ENCODE measurements around the gene NINJ2.

NINJ2 gene

DNA sequence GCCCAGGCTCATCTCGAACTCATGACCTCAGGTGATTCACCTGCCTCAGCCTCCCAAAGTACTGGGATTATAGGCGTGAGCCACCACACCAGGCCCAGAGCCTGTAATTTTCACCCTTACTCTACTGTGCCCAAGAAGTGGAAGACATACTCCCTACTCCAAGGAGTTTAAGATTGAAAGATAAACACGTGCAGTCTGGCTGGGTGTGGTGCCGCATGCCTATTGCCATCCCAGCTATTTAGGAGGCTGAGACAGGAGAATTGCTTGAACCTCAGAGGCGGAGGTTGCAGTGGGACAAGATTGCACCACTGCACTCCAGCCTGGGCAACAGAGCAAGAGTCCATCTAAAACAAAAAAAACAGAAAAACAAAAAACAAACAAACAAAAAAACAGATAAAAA is 90.0 kb downstream of the NINJ2 start:
- no peak for DNase-seq (ENCODE audit: low spot score)
- in situ Hi-C loops (cut with MboI; ENCODE audit: low sequenced_read_pairs, unreplicated experiment) = loop anchor here (10.0 to 25.0 kb wide), 3 partner anchors 242 to 1014 kb away; partner anchors contain the start of gene FBXL14
- TF ChIP-seq, protein P1, sequence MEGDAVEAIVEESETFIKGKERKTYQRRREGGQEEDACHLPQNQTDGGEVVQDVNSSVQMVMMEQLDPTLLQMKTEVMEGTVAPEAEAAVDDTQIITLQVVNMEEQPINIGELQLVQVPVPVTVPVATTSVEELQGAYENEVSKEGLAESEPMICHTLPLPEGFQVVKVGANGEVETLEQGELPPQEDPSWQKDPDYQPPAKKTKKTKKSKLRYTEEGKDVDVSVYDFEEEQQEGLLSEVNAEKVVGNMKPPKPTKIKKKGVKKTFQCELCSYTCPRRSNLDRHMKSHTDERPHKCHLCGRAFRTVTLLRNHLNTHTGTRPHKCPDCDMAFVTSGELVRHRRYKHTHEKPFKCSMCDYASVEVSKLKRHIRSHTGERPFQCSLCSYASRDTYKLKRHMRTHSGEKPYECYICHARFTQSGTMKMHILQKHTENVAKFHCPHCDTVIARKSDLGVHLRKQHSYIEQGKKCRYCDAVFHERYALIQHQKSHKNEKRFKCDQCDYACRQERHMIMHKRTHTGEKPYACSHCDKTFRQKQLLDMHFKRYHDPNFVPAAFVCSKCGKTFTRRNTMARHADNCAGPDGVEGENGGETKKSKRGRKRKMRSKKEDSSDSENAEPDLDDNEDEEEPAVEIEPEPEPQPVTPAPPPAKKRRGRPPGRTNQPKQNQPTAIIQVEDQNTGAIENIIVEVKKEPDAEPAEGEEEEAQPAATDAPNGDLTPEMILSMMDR (IDR thresholded peaks at IDR 0.05; ENCODE audit: borderline replicate concordance, control extremely low read depth, extremely low read depth, insufficient read depth, missing control alignments) = no peak

DNA sequence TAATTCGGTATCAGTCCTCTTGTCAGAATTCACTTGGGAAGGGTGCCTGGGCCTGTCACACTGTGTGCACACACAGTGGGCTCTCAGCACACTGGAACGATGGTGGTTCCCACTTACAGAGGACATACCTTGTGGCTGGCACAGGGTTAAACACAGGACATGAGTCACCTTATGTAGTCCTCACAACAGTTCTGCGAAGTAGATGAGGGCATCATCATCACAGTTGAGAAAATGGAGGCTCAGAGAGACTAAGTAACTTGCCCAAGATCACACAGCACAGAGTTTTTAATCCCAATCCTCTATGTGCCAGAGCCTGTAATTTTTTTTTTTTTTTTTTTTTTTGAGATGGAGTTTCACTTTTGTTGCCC is 90.7 kb downstream of the NINJ2 start:
- TF ChIP-seq, protein P1 (IDR thresholded peaks at IDR 0.05; ENCODE audit: borderline replicate concordance, control extremely low read depth, extremely low read depth, insufficient read depth, missing control alignments) = no peak
- in situ Hi-C loops (cut with MboI; ENCODE audit: low sequenced_read_pairs, unreplicated experiment) = loop anchor here (10.0 to 25.0 kb wide), 3 partner anchors 242 to 1015 kb away; partner anchors contain the start of gene FBXL14
- no peak for DNase-seq (ENCODE audit: low spot score)

DNA sequence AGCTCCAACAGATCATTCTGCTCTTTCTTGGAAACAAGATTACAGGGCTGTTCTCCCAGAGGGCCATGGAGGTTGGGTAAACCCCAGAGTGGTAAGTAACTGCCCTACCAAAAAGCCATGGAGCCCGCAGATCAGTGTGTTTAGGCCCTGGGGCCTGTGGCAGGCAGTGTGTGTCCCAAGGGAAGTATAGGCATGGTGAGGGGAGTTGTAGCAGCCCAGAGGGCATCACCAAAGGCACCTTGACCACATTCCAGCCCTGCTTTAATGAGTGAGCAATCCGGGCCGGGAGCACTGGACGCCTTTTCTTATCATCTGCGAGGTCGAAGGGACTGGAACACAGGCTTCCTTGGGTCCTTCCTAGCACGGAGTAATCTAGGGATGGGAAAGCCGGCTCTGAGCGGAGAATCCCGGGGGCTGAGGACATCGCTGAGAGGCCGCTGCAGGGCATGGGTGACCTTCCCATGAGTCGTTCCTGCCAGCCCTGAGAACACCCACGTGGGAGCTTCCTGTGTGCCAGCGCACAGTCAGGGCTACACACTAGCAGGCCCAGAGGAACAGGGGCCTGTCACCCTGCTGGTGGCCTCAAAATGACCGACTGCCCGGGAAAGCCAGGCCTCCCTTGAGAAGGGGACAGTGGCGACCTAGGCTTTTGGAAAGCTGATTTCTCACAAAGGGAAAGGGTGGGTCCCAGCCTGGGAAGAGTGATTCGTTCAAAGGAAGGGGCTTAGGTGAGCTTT is 91.3 kb downstream of the NINJ2 start:
- DNase-seq (ENCODE audit: low spot score) = no peak
- TF ChIP-seq, protein P1 (IDR thresholded peaks at IDR 0.05; ENCODE audit: borderline replicate concordance, control extremely low read depth, extremely low read depth, insufficient read depth, missing control alignments) = no peak
- in situ Hi-C loops (cut with MboI; ENCODE audit: low sequenced_read_pairs, unreplicated experiment) = loop anchor here (10.0 to 25.0 kb wide), 3 partner anchors 243 to 1015 kb away; partner anchors contain the start of gene FBXL14

- in situ Hi-C loops (cut with MboI; ENCODE audit: low sequenced_read_pairs, unreplicated experiment) = loop anchor here (10.0 to 25.0 kb wide), 3 partner anchors 244 to 1016 kb away; partner anchors contain the start of gene FBXL14
- TF ChIP-seq, protein P1 (IDR thresholded peaks at IDR 0.05; ENCODE audit: borderline replicate concordance, control extremely low read depth, extremely low read depth, insufficient read depth, missing control alignments) = no peak
- DNase-seq (ENCODE audit: low spot score) = no peak
Observed at GRCh38 chr12:570921-571794, 92.1 kb downstream of the NINJ2 start.

DNA sequence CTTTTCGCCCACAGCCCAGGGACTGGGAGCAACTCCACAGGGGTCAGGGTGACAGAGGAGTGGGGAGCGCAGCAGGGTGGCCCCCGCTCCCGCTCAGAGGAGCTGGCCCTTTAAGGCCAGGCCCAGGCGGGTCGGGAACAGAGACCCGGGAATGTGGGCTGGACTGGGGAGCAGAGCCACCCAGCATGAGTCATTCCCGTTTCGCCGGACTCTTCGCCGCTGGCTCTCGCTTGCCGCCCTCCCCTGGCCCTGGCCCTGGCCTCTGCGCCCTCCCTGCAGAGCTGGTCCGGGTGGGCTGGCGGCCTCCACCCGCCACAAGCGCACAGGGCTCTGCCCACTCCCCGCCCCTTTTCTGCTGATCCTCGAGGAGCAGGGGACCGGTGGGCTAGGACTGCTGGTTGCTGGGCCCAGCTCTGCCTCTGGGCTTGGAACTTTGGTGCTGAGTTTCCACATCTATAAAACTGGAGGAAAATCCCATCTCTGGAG is 92.8 kb downstream of the NINJ2 start:
- DNase-seq (ENCODE audit: low spot score) = no peak
- in situ Hi-C loops (cut with MboI; ENCODE audit: low sequenced_read_pairs, unreplicated experiment) = loop anchor here (10.0 to 25.0 kb wide), 3 partner anchors 244 to 1017 kb away; partner anchors contain the start of gene FBXL14
- TF ChIP-seq, protein P1 (IDR thresholded peaks at IDR 0.05; ENCODE audit: borderline replicate concordance, control extremely low read depth, extremely low read depth, insufficient read depth, missing control alignments) = no peak

- TF ChIP-seq, protein P1 (IDR thresholded peaks at IDR 0.05; ENCODE audit: borderline replicate concordance, control extremely low read depth, extremely low read depth, insufficient read depth, missing control alignments) = peak; percentile 98
- DNase-seq (ENCODE audit: low spot score) = peak; percentile 96
- in situ Hi-C loops (cut with MboI; ENCODE audit: low sequenced_read_pairs, unreplicated experiment) = loop anchor here (10.0 to 25.0 kb wide), 4 partner anchors 245 to 1017 kb away; partner anchors contain the start of gene FBXL14
Observed at GRCh38 chr12:569803-570434, 93.3 kb downstream of the NINJ2 start.
